ENCODE results near the gene VWA2. TPM values are rescaled to one million over a fixed set of nuclear protein-coding genes. Genes with fewer than 3 reads are reported as not detected.

Gene VWA2
- total RNA-seq, 2 donors from 2014 or later: 1.7 to 2.0 TPM

- Histone ChIP-seq H3K36me3 (ENCODE audit: control insufficient read depth, insufficient read depth, low read length) (no peaks in the 10 kb centered on the region), H3K4me1 (ENCODE audit: control insufficient read depth, insufficient read depth, low read length) (no peaks in the 10 kb centered on the region), H3K9me3 (ENCODE audit: control insufficient read depth, low read length) (no peaks in the 10 kb centered on the region), H3K9ac (ENCODE audit: extremely low read depth, low read length, poor library complexity, severe bottlenecking) (no peak overlapping the region), H3K4me3 (ENCODE audit: low read length) (no peak overlapping the region), H3K27ac (ENCODE audit: low read depth, low read length) (no peak overlapping the region), H3K27me3 (ENCODE audit: control insufficient read depth, insufficient read depth, low read length, poor library complexity, severe bottlenecking) (no peaks in the 10 kb centered on the region)
- TF ChIP-seq CTCF (conservative IDR thresholded peaks at IDR 0.05): no peak
- H3K36me3 Mint-ChIP-seq (ENCODE audit: low read depth): no peaks in the 10 kb centered on the region
- H3K4me3 Mint-ChIP-seq: no peak overlapping the region
- 84 to 100% methylated on average over 1 to 2 of the region's 2 CpGs for WGBS, 2 experiments (ENCODE audit: insufficient coverage in 1 of 2, insufficient read length in 1 of 2)
- H3K9me3 Mint-ChIP-seq: no peaks in the 10 kb centered on the region
- H3K4me1 Mint-ChIP-seq: no peaks in the 10 kb centered on the region
- H3K27me3 Mint-ChIP-seq (ENCODE audit: insufficient read depth): no peaks in the 10 kb centered on the region
- H3K27ac Mint-ChIP-seq: no peak overlapping the region
- DNase-seq: no peak
Observed at GRCh38 chr10:114212153-114212552, 26.9 kb upstream of the VWA2 start.

DNA sequence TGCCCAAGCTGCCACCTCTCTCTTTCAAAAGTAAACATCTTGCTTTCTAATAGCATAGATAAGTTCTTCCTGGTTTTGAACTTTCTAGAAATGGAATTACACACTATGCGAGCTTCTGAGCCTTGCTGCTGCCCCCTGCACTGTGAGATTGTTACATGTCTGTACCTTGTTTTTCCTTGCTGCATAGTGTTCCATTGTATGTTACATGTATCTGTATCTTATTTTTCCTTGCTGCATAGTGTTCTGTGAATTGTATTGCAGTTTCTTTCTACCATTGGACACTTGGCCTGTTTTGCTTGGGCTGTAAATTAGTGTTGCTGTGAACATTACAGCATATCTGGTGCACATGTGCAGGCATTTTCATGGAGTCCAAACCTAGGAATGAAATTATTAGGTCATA, 24.0 kb upstream of the VWA2 start:
- Mint-ChIP-seq H3K4me1 (no peaks in the 10 kb centered on the region), H3K4me3 (no peak overlapping the region), H3K9me3 (no peaks in the 10 kb centered on the region), H3K27me3 (ENCODE audit: insufficient read depth) (no peaks in the 10 kb centered on the region), H3K36me3 (ENCODE audit: low read depth) (no peaks in the 10 kb centered on the region), H3K27ac (no peak overlapping the region)
- Histone ChIP-seq H3K27ac (ENCODE audit: low read depth, low read length) (no peak overlapping the region), H3K4me3 (ENCODE audit: low read length) (no peak overlapping the region), H3K4me1 (ENCODE audit: control insufficient read depth, insufficient read depth, low read length) (no peaks in the 10 kb centered on the region), H3K36me3 (ENCODE audit: control insufficient read depth, insufficient read depth, low read length) (no peaks in the 10 kb centered on the region), H3K27me3 (ENCODE audit: control insufficient read depth, insufficient read depth, low read length, poor library complexity, severe bottlenecking) (no peaks in the 10 kb centered on the region), H3K9me3 (ENCODE audit: control insufficient read depth, low read length) (no peaks in the 10 kb centered on the region), H3K9ac (ENCODE audit: extremely low read depth, low read length, poor library complexity, severe bottlenecking) (no peak overlapping the region)
- 80 to 100% methylated on average over 1 of the region's 1 CpG for WGBS, 2 experiments (ENCODE audit: insufficient coverage in 1 of 2, insufficient read length in 1 of 2)
- no peak for DNase-seq
- no peak for TF ChIP-seq CTCF (conservative IDR thresholded peaks at IDR 0.05)

DNA sequence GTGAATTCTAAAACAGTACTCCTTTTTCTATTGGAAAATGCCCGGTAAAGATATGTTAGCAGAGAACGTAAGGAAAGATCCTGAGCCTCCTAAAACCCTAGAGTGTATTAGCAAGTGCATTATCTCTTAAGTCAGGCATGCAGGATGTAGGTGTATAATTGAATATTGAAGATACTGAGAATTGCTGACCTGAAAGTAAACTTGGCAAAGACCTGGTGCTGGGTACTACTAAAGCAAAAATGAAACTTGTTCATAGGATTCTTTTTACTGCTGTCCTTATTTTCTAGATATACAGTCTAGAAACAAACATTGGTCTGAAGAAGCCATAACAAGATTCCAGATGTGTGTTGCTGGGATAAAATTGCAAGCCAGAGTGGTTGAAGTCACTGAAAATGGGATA, 18.8 kb upstream of the VWA2 start:
- DNase-seq: no peak
- Histone ChIP-seq H3K27ac (ENCODE audit: low read depth, low read length) (no peak overlapping the region), H3K9ac (ENCODE audit: extremely low read depth, low read length, poor library complexity, severe bottlenecking) (no peak overlapping the region), H3K4me1 (ENCODE audit: control insufficient read depth, insufficient read depth, low read length) (no peaks in the 10 kb centered on the region), H3K36me3 (ENCODE audit: control insufficient read depth, insufficient read depth, low read length) (no peaks in the 10 kb centered on the region), H3K4me3 (ENCODE audit: low read length) (no peak overlapping the region), H3K27me3 (ENCODE audit: control insufficient read depth, insufficient read depth, low read length, poor library complexity, severe bottlenecking) (no peaks in the 10 kb centered on the region), H3K9me3 (ENCODE audit: control insufficient read depth, low read length) (no peaks in the 10 kb centered on the region)
- H3K4me1 Mint-ChIP-seq: no peaks in the 10 kb centered on the region
- 90 to 100% methylated on average over 2 of the region's 2 CpGs for WGBS, 2 experiments (ENCODE audit: insufficient coverage in 1 of 2, insufficient read length in 1 of 2)
- no peaks in the 10 kb centered on the region for H3K36me3 Mint-ChIP-seq (ENCODE audit: low read depth)
- H3K4me3 Mint-ChIP-seq: no peak overlapping the region
- no peaks in the 10 kb centered on the region for H3K27me3 Mint-ChIP-seq (ENCODE audit: insufficient read depth)
- no peak overlapping the region for H3K27ac Mint-ChIP-seq
- H3K9me3 Mint-ChIP-seq: no peaks in the 10 kb centered on the region
- no peak for TF ChIP-seq CTCF (conservative IDR thresholded peaks at IDR 0.05)
